HepG2 (cell line): Measurements from ENCODE around the gene CACNG5. TPM values are rescaled to one million over a fixed set of nuclear protein-coding genes. Genes with fewer than 3 reads are reported as not detected.

Experiments
- ATAC-seq: fragments of 200-7000 bp; cut with Tn5 transposase; 3 replicates; pipeline ENCODE4 v1.9.1; 2020; ENCODE audit warnings: mild to moderate bottlenecking, moderate library complexity
- BruUV-seq: library from RNA; stranded (reverse); fragments of 400-500 nt; replicated peaks from 2 replicates; lab custom pipeline; 2021; lab: Mats Ljungman, UMichigan
- CTCF ChIA-PET: fragments of 300-600 bp; formaldehyde crosslinking; extraction: SDS; loops from one replicate; lab custom pipeline; 2021; ENCODE audit warnings: low total read pairs, inconsistent platforms, low intra/inter-chr PET ratio; lab: Yijun Ruan, JAX
- POLR2A ChIA-PET: fragments of 350-600 bp; sonication (Branson Sonifier 250); formaldehyde crosslinking; loops from one replicate; lab custom pipeline; 2020; ENCODE audit warnings: antibody characterized with exemption, inconsistent platforms; lab: Yijun Ruan, JAX
- DNase-seq: peaks from one replicate; pipeline ENCODE4 v3.0.0-alpha.2; 2015; ENCODE audit warnings: low spot score
- FAIRE-seq: peaks from 3 replicates; lab custom pipeline; 2011; peaks lifted over from hg19 to GRCh38; lab: Jason Lieb, UNC
- H2AFZ ChIP-seq: one replicate; pipeline ENCODE4 v1.6.1; 2011; ENCODE audit warnings: low read length, inconsistent platforms
- H3K27ac ChIP-seq: fragments of 300-600 bp; 3 replicates; pipeline ENCODE4 v1.8.0; 2011; ENCODE audit warnings: mixed run types, mild to moderate bottlenecking, mixed read lengths, low read length, inconsistent platforms; ENCODE audit not compliant: insufficient read depth; ENCODE audit errors: extremely low read length
- H3K27me3 ChIP-seq, 2 experiments: fragments of 200-600 bp in 1 of 2; 2 replicates in 1 of 2; 3 replicates in 1 of 2; pipeline versions ENCODE4 v1.6.0 to v1.8.0; 2011; ENCODE audit warnings: low read length in 2 of 2, mild to moderate bottlenecking in 2 of 2, moderate library complexity in 2 of 2, inconsistent platforms in 1 of 2; ENCODE audit not compliant: insufficient read depth in 2 of 2, control insufficient read depth in 1 of 2
- H3K36me3 ChIP-seq, 2 experiments: fragments of 200-600 bp in 1 of 2; replicated peaks in 1 of 2; 2 replicates in 1 of 2; 3 replicates in 1 of 2; pipeline versions ENCODE4 v1.5.1 to v1.8.0; 2011; ENCODE audit warnings: low read length in 2 of 2, inconsistent platforms in 1 of 2; ENCODE audit not compliant: insufficient read depth in 2 of 2, control insufficient read depth in 1 of 2
- H3K4me1 ChIP-seq: 2 replicates; pipeline ENCODE4 v1.5.1; 2012; ENCODE audit warnings: low read length, inconsistent platforms; ENCODE audit not compliant: insufficient read depth
- H3K4me2 ChIP-seq: 2 replicates; pipeline ENCODE4 v1.6.0; 2011; ENCODE audit warnings: low read depth, low read length, inconsistent platforms
- H3K4me3 ChIP-seq, 3 experiments: fragments of 200-600 bp in 1 of 3; sonication (generic), shearing (Covaris generic) in 1 of 3; replicated peaks in 1 of 3; 2 replicates each; pipeline ENCODE4 v1.5.1; 2011 to 2016; ENCODE audit warnings: low read length in 3 of 3, inconsistent platforms in 2 of 3, low read depth in 2 of 3, mild to moderate bottlenecking in 2 of 3, control low read depth in 1 of 3, mixed read lengths in 1 of 3; ENCODE audit not compliant: insufficient read depth in 1 of 3
- H3K79me2 ChIP-seq: one replicate; pipeline ENCODE4 v1.6.1; 2011; ENCODE audit warnings: low read length, inconsistent platforms; ENCODE audit not compliant: insufficient read depth
- H3K9ac ChIP-seq: 2 replicates; pipeline ENCODE4 v1.6.0; 2011; ENCODE audit warnings: mild to moderate bottlenecking, low read depth, low read length, inconsistent platforms; ENCODE audit not compliant: insufficient read depth
- H3K9me3 ChIP-seq: 2 replicates; pipeline ENCODE4 v1.5.1; 2012; ENCODE audit warnings: mild to moderate bottlenecking, low read length
- H4K20me1 ChIP-seq: 2 replicates; pipeline ENCODE4 v1.6.0; 2011; ENCODE audit warnings: inconsistent platforms, mild to moderate bottlenecking, low read length, moderate library complexity; ENCODE audit not compliant: insufficient read depth
- FOXJ3 ChIP-seq: sonication (generic); formaldehyde crosslinking; IDR thresholded peaks from 2 replicates; pipeline ENCODE4 v1.4.0; 2020; ENCODE audit warnings: missing genetic modification reagents, mild to moderate bottlenecking, borderline replicate concordance
- GABPA ChIP-seq, 2 experiments: IDR thresholded peaks; 2 replicates each; pipeline ENCODE4 v1.6.1; 2011 to 2016; ENCODE audit warnings: low read depth in 2 of 2, low read length in 1 of 2, missing biosample characterization in 1 of 2, missing genetic modification characterization in 1 of 2
- NFE2L1 ChIP-seq: sonication (generic); formaldehyde crosslinking; IDR thresholded peaks from 2 replicates; pipeline ENCODE4 v1.4.0; 2020; ENCODE audit warnings: missing genetic modification reagents, mild to moderate bottlenecking, borderline replicate concordance
- NR2F6 ChIP-seq, 2 experiments: IDR thresholded peaks; 2 replicates each; pipeline ENCODE4 v1.6.1; 2016; ENCODE audit warnings: antibody characterized with exemption in 1 of 2, mild to moderate bottlenecking in 1 of 2
- PHF8 ChIP-seq: sonication (generic); formaldehyde crosslinking; IDR thresholded peaks from 2 replicates; pipeline ENCODE4 v1.5.0; 2020; ENCODE audit warnings: missing genetic modification reagents
- SNAPC2 ChIP-seq: sonication (generic); formaldehyde crosslinking; IDR thresholded peaks from 2 replicates; pipeline ENCODE4 v1.8.1; 2022; ENCODE audit warnings: mild to moderate bottlenecking, missing genetic modification reagents
- YY1 ChIP-seq: IDR thresholded peaks from 2 replicates; pipeline ENCODE4 v1.6.1; 2011; ENCODE audit warnings: low read length, low read depth, moderate library complexity, mild to moderate bottlenecking; ENCODE audit not compliant: insufficient read depth, insufficient replicate concordance
- ZNF331 ChIP-seq: sonication (generic); formaldehyde crosslinking; IDR thresholded peaks from 2 replicates; pipeline ENCODE4 v1.4.0; 2020; ENCODE audit warnings: missing genetic modification reagents
- WGBS: methylation state at CpG from one replicate; pipeline ENCODE4 v1.1.6; 2017; ENCODE audit warnings: low lambda C conversion rate; 5-methylcytosine and 5-hydroxymethylcytosine counted together
- in situ Hi-C: cut with HindIII; loops from 2 replicates; pipeline ENCODE4 v1.10.0; 2017; ENCODE audit warnings: low pct_unique_long_range_greater_than_20kb; ENCODE audit not compliant: extremely low pct_ligation_motif_present
- intact Hi-C: fragments of 100-400 bp; cut with micrococcal nuclease; formaldehyde crosslinking; loops from one replicate; pipeline ENCODE4 v1.10.0; 2022; ENCODE audit not compliant: unreplicated experiment
- polyA plus RNA-seq, 8 experiments: library from polyadenylated mRNA; depleted of rRNA in 3 of 8; stranded (reverse) in 7 of 8; unstranded in 1 of 8; fragments of >200 nt; fragmentation: Illumina TruSeq in 4 of 8; extraction: Trizol in 4 of 8; gene quantifications; 2 replicates each; pipeline versions ENCODE4 v1.2.1 to v1.2.3, GENCODE V29; 2011 to 2016; ENCODE audit warnings: low read depth in 4 of 8, missing spikeins in 1 of 8, mixed read lengths in 1 of 8; ENCODE audit not compliant: insufficient read depth in 1 of 8
- total RNA-seq, 5 experiments: library from RNA; depleted of rRNA; stranded (reverse); fragments of >200 nt; fragmentation: Illumina TruSeq; extraction: Trizol; gene quantifications; 2 replicates each; pipeline ENCODE4 v1.2.3, GENCODE V29; 2016; ENCODE audit warnings: low read depth in 1 of 5
- TF ChIP-seq, protein P1 (sequence below): sonication (generic); formaldehyde crosslinking; IDR thresholded peaks from 2 replicates; pipeline ENCODE4 v1.4.0; 2020; ENCODE audit warnings: missing genetic modification reagents
- TF ChIP-seq, protein P2 (sequence below): sonication (generic); formaldehyde crosslinking; IDR thresholded peaks from 2 replicates; pipeline ENCODE4 v1.4.0; 2020; ENCODE audit warnings: missing genetic modification reagents, mild to moderate bottlenecking, borderline replicate concordance
- TF ChIP-seq, protein P3 (sequence below): sonication (generic); formaldehyde crosslinking; IDR thresholded peaks from 2 replicates; pipeline ENCODE4 v1.5.0; 2020; ENCODE audit warnings: mild to moderate bottlenecking, missing genetic modification reagents

The CACNG5 gene
- total and polyA plus RNA-seq, 2 of the 13 experiments (the other 11 are each of a cell fraction or from before 2014, with no cell fraction given), result not detected

GRCh38 chr17:66920950-66921349 lies 86.0 kb downstream of the CACNG5 start:
- no peak for TF ChIP-seq GABPA (IDR thresholded peaks at IDR 0.05; ENCODE audit: low read depth, low read length)
- no peak for TF ChIP-seq GABPA (CRISPR knock-in tag; IDR thresholded peaks at IDR 0.05; ENCODE audit: low read depth)
- peak; percentile 56; the same call in 1 of the 2 replicates for TF ChIP-seq ZNF331
- no peak for DNase-seq
- peaks cover 0 to 29% of the 10 kb centered on the region in 2 experiments; a peak in 4 of 5 replicates for H3K27me3 ChIP-seq
- ChIA-PET CTCF (no interaction called here), POLR2A (no interaction called here)
- H3K27ac ChIP-seq, result no peak overlapping the region
- FAIRE-seq, result no peak
- BruUV-seq, result no TSS peak
- no peaks in the 10 kb centered on the region for H3K9me3 ChIP-seq
- no peak overlapping the region for H3K4me3 ChIP-seq
- H3K9ac ChIP-seq, result no peak overlapping the region
- WGBS, result 44% methylated on average over 4 of the region's 4 CpGs
- H4K20me1 ChIP-seq, result no peaks in the 10 kb centered on the region
- H3K36me3 ChIP-seq, result no peaks in the 10 kb centered on the region
- peaks cover 15% of the 10 kb centered on the region for H3K4me1 ChIP-seq
- no peak for ATAC-seq
- intact Hi-C loops, result no loop called here
- no peak overlapping the region for H3K4me2 ChIP-seq
- H2AFZ ChIP-seq, result no peak overlapping the region
- H3K79me2 ChIP-seq, result no peaks in the 10 kb centered on the region
- in situ Hi-C loops, result no loop called here

GRCh38 chr17:66923886-66924285 lies 89.0 kb downstream of the CACNG5 start:
- FAIRE-seq, result peak; percentile 79
- 0% methylated on average over 1 of the region's 1 CpG for WGBS
- 0 out of 2 replicates have a peak, but pooled peaks have one; percentile 19 for TF ChIP-seq NR2F6 (IDR thresholded peaks at IDR 0.05)
- TF ChIP-seq NR2F6 (CRISPR knock-in tag; IDR thresholded peaks at IDR 0.05), result no peak; the same call in 1 of the 2 replicates
- TF ChIP-seq NFE2L1 (CRISPR knock-in tag), result no peak
- no peak for TF ChIP-seq SNAPC2
- TF ChIP-seq, protein P1, sequence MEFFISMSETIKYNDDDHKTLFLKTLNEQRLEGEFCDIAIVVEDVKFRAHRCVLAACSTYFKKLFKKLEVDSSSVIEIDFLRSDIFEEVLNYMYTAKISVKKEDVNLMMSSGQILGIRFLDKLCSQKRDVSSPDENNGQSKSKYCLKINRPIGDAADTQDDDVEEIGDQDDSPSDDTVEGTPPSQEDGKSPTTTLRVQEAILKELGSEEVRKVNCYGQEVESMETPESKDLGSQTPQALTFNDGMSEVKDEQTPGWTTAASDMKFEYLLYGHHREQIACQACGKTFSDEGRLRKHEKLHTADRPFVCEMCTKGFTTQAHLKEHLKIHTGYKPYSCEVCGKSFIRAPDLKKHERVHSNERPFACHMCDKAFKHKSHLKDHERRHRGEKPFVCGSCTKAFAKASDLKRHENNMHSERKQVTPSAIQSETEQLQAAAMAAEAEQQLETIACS (CRISPR knock-in tag), result no peak
- TF ChIP-seq YY1, result no peak
- TF ChIP-seq, protein P2, sequence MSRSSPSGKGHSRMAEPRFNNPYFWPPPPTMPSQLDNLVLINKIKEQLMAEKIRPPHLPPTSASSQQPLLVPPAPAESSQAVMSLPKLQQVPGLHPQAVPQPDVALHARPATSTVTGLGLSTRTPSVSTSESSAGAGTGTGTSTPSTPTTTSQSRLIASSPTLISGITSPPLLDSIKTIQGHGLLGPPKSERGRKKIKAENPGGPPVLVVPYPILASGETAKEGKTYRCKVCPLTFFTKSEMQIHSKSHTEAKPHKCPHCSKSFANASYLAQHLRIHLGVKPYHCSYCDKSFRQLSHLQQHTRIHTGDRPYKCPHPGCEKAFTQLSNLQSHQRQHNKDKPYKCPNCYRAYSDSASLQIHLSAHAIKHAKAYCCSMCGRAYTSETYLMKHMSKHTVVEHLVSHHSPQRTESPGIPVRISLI (CRISPR knock-in tag), result no peak
- no peak for TF ChIP-seq FOXJ3
- no peak for TF ChIP-seq PHF8 (CRISPR knock-in tag)
- TF ChIP-seq, protein P3, sequence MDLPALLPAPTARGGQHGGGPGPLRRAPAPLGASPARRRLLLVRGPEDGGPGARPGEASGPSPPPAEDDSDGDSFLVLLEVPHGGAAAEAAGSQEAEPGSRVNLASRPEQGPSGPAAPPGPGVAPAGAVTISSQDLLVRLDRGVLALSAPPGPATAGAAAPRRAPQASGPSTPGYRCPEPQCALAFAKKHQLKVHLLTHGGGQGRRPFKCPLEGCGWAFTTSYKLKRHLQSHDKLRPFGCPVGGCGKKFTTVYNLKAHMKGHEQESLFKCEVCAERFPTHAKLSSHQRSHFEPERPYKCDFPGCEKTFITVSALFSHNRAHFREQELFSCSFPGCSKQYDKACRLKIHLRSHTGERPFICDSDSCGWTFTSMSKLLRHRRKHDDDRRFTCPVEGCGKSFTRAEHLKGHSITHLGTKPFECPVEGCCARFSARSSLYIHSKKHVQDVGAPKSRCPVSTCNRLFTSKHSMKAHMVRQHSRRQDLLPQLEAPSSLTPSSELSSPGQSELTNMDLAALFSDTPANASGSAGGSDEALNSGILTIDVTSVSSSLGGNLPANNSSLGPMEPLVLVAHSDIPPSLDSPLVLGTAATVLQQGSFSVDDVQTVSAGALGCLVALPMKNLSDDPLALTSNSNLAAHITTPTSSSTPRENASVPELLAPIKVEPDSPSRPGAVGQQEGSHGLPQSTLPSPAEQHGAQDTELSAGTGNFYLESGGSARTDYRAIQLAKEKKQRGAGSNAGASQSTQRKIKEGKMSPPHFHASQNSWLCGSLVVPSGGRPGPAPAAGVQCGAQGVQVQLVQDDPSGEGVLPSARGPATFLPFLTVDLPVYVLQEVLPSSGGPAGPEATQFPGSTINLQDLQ (CRISPR knock-in tag), result no peak

More at GRCh38 chr17:66923886-66924285, 89.0 kb downstream of the CACNG5 start:
- ChIA-PET CTCF (no interaction called here), POLR2A (no interaction called here)
- Histone ChIP-seq H2AFZ (no peak overlapping the region), H3K27me3 (peaks cover 0 to 19% of the 10 kb centered on the region in 2 experiments; a peak in 4 of 5 replicates), H4K20me1 (no peaks in the 10 kb centered on the region), H3K9ac (no peak overlapping the region), H3K36me3 (no peaks in the 10 kb centered on the region), H3K4me3 (no peak overlapping the region), H3K79me2 (no peaks in the 10 kb centered on the region), H3K4me1 (peaks cover 15% of the 10 kb centered on the region), H3K27ac (no peak overlapping the region), H3K4me2 (peak overlapping the region; percentile 15; the same call in 1 of the 2 replicates), H3K9me3 (no peaks in the 10 kb centered on the region)
- peak; percentile 79 for ATAC-seq
- intact Hi-C loops (no loop called here), in situ Hi-C loops (no loop called here)
- BruUV-seq, result no TSS peak
- peak; percentile 85 for DNase-seq
